Thyroid gland (tissue), 4 donors: ENCODE results near the gene TBC1D4.

Source experiments
- POLR2A ChIP-seq, 2 donors: fragments of 450-650 bp; IDR thresholded peaks; one replicate each; pipeline ENCODE4 v1.6.1; 2017; ENCODE audit warnings: antibody characterized with exemption in 2 of 2, mild to moderate bottlenecking in 2 of 2, moderate library complexity in 1 of 2
- TF ChIP-seq, protein P1 (sequence below), 6 experiments: fragments of 200-600 bp in 3 of 6; fragments of 450-650 bp in 3 of 6; sonication (generic) in 3 of 6; IDR thresholded peaks; one replicate each; pipeline ENCODE4 v1.5.1; 2016 to 2019; ENCODE audit warnings: antibody characterized with exemption in 6 of 6, mild to moderate bottlenecking in 2 of 6, inconsistent platforms in 1 of 6, moderate library complexity in 1 of 6

DNA sequence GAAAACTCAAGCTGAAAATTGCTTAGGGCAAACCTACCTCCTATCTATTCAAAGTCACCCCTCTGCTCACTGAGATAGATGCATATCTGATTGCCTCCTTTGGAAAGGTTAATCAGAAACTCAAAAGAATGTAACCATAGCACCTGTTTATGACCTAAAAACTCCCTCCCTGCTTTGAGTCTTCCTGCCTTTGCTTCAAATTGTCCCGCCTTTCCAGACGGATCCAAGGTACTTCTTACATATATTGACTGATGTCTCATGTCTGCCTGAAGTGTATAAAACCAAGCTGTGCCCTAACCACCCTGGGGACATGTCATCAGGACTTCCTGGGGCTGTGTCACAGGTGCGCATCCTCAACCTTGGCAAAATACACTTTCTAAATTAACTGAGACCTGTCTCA is 118.6 kb downstream of the TBC1D4 start:
- TF ChIP-seq, protein P1, sequence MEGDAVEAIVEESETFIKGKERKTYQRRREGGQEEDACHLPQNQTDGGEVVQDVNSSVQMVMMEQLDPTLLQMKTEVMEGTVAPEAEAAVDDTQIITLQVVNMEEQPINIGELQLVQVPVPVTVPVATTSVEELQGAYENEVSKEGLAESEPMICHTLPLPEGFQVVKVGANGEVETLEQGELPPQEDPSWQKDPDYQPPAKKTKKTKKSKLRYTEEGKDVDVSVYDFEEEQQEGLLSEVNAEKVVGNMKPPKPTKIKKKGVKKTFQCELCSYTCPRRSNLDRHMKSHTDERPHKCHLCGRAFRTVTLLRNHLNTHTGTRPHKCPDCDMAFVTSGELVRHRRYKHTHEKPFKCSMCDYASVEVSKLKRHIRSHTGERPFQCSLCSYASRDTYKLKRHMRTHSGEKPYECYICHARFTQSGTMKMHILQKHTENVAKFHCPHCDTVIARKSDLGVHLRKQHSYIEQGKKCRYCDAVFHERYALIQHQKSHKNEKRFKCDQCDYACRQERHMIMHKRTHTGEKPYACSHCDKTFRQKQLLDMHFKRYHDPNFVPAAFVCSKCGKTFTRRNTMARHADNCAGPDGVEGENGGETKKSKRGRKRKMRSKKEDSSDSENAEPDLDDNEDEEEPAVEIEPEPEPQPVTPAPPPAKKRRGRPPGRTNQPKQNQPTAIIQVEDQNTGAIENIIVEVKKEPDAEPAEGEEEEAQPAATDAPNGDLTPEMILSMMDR (IDR thresholded peaks at IDR 0.05): no peak
- TF ChIP-seq POLR2A (IDR thresholded peaks at IDR 0.05): no peak
